NB4 (cell line): ENCODE data around the gene NTRK2.

Experiments
- MYC ChIP-seq: IDR thresholded peaks from 2 replicates; pipeline ENCODE4 v1.6.1; 2011; ENCODE audit warnings: low read depth, low read length
- POLR2A ChIP-seq: IDR thresholded peaks from 2 replicates; pipeline ENCODE4 v1.6.1; 2011; ENCODE audit warnings: mild to moderate bottlenecking; ENCODE audit not compliant: insufficient read length; ENCODE audit errors: extremely low read depth
- TF ChIP-seq, protein P1 (sequence below): IDR thresholded peaks from one replicate; pipeline ENCODE4 v1.5.1; 2012; ENCODE audit warnings: low read depth, low read length
- TF ChIP-seq, protein P2 (sequence below): IDR thresholded peaks from 2 replicates; pipeline ENCODE4 v1.6.1; 2011; ENCODE audit warnings: low read depth, low read length

DNA sequence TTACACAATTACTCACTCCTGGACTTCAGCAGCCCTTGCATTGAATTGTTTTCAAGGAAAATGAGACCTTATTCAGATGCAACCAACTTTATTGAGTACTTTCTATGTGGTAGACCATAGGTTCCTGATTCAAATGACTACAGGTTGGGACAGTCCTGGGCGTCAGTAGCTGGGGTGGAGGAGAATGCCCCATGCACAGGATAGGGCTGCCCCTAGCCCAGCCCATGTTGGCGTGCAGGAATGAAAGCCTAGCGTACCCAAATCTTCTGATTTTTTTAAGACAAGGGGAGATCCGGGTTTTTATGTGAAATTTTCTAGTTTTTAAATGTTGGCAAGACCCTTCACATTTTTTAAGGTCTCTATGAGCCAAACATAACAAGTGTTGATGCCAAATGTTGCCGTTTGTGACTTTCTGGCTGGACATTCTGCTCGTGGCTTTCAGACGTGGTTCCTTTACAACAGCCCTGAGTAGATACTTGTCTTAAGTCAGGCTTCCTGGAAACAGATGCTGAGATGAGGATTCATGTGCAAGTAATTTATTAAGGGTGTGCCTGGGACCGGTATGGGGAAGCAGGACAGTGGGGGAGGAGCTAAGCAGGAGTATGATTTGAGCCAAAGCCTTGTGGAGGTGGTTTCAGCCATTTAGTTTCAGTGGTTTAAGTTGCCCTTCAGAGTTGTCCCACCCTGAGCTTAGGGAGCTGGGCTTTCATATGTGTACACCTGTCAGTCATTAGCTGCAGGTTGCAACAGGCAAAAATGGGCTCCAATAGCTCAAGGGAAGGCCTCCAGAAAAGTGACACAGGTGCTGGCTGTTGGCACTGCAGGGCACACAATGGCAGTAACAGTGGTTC is 154.1 kb downstream of the NTRK2 start:
- TF ChIP-seq, protein P1, sequence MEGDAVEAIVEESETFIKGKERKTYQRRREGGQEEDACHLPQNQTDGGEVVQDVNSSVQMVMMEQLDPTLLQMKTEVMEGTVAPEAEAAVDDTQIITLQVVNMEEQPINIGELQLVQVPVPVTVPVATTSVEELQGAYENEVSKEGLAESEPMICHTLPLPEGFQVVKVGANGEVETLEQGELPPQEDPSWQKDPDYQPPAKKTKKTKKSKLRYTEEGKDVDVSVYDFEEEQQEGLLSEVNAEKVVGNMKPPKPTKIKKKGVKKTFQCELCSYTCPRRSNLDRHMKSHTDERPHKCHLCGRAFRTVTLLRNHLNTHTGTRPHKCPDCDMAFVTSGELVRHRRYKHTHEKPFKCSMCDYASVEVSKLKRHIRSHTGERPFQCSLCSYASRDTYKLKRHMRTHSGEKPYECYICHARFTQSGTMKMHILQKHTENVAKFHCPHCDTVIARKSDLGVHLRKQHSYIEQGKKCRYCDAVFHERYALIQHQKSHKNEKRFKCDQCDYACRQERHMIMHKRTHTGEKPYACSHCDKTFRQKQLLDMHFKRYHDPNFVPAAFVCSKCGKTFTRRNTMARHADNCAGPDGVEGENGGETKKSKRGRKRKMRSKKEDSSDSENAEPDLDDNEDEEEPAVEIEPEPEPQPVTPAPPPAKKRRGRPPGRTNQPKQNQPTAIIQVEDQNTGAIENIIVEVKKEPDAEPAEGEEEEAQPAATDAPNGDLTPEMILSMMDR, result no peak
- TF ChIP-seq, protein P2, sequence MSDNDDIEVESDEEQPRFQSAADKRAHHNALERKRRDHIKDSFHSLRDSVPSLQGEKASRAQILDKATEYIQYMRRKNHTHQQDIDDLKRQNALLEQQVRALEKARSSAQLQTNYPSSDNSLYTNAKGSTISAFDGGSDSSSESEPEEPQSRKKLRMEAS, result no peak
- TF ChIP-seq POLR2A (no peak), MYC (no peak)
